HG02678 (cell line): Measurements from ENCODE around the gene REG3G.
"Not testable (repeated sequence)": the region's sequence is repeated elsewhere in the genome, so short reads cannot be mapped to it uniquely, and the experiment has no call there.

Source experiments
- ATAC-seq: cut with Tn5 transposase; IDR thresholded peaks from one replicate; pipeline ENCODE4 v1.9.1; 2021; ENCODE audit warnings: mild to moderate bottlenecking, moderate library complexity; ENCODE audit not compliant: unreplicated experiment

The REG3G gene

GRCh38 chr2:79013629-79014028 is 11.9 kb upstream of the REG3G start:
- no peak for ATAC-seq

GRCh38 chr2:79016342-79016741 is 9.2 kb upstream of the REG3G start:
- no peak for ATAC-seq

- no peak for ATAC-seq
Observed at GRCh38 chr2:79026061-79026460, 559 bp downstream of the REG3G start.

- no peak for ATAC-seq
Observed at GRCh38 chr2:79039944-79040343, 14.4 kb downstream of the REG3G start.

GRCh38 chr2:79041032-79041448 is 15.5 kb downstream of the REG3G start:
- no peak for ATAC-seq

- ATAC-seq = not testable (repeated sequence)
Observed at GRCh38 chr2:79053486-79053885, 28.0 kb downstream of the REG3G start.

DNA sequence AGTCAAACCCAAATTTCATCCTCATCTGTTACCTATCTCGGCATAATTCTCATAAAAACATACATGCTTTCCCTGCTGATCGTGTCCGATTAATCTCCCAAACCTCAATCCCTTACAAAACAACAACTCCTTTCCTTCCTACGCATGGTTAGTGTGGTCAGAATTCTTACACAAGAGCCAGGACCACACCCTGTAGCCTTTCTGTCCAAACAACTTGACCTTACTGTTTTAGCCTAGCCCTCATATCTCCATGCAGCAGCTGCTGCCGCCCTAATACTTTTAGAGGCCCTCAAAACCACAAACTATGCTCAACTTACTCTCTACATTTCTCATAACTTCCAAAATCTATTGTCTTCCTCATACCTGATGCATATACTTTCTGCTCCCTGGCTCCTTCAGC is 29.3 kb downstream of the REG3G start:
- not testable (repeated sequence) for ATAC-seq

DNA sequence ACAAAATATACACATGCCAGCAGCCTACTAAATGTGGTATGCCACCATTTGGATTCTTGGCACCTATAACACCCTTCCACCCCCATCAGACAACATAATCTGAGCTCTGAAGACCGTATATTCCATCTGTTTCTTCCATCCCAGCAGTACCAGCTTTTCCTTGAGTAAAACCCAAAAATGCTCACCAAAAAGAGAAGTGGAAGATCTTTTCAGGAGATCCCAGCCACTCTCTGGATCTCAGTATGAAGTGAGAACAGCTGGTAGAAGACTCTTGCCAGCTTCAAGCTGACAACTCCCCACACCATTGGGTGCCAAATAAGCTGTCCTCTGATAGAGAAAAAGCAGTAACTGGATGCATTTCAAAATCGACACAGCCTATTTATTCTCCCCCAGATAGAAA is 39.7 kb downstream of the REG3G start:
- ATAC-seq = no peak

DNA sequence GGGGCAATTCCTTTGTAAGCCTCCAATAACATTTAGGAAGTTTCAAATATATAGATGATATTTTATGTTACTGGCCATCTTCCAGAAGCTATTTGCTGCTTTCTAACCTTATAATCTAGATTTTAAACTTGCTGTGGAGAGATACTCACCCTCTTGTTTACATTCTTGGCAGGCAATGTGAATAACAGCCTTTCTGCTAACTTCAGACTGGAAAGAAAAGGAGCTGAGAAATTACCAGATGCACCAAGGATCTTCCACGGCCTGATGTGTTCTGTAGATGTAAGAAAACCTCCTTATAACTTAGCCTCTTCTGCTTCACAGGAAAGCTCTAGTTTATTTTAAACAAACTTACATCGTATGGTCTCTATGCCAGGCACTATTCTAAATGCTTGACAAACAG is 45.6 kb downstream of the REG3G start:
- no peak for ATAC-seq
